GM19193 (cell line): Measurements from ENCODE around the gene MGME1.

ENCODE experiments used
- POLR2A ChIP-seq: IDR thresholded peaks from 4 replicates; pipeline ENCODE4 v1.6.1; 2011; ENCODE audit not compliant: insufficient read depth, insufficient read length; ENCODE audit errors: extremely low read depth

The MGME1 gene

DNA sequence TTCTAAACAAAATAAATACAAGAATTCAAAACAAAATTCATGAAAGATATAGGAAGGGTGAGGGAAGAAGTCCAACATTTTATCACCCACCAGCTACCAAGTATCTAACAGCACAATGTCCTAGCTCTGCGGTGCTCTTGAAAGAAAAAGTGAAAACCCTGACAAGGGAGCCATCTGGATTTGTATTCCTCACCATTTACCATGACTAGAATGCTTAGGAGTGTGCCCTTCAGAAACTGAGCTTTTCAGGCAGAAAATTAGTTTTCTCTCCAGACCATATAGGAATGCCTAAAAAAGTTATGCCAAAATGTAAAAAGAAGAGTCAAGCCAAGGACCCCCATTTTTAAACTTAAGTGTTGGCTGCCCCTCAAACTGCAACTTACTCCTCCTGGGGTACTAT is 4.7 kb upstream of the MGME1 start:
- no peak for TF ChIP-seq POLR2A

DNA sequence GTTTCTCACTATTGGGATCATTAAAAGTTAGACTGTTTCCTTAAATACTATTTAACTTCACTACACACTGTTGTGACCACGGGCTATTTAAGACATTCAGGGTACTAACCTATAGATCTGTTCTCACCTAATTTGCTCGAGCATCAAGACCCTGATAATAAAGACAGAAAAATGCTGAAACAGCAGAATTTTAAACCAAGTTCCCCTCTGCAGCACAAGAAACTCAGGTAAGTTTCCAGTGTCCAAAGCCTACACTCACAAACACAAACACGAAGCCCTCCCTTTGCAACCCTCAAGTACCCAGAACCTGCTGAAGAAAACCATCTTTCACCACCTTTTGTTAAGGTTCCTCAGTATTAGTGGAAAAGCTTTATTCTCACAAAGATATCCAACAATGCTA is 4.2 kb upstream of the MGME1 start:
- TF ChIP-seq POLR2A, result no peak

- TF ChIP-seq POLR2A, result peak; percentile 31
Observed at GRCh38 chr20:17965042-17965697, 3.6 kb upstream of the MGME1 start.

GRCh38 chr20:17966432-17967310 is 2.1 kb upstream of the MGME1 start:
- no peak for TF ChIP-seq POLR2A

DNA sequence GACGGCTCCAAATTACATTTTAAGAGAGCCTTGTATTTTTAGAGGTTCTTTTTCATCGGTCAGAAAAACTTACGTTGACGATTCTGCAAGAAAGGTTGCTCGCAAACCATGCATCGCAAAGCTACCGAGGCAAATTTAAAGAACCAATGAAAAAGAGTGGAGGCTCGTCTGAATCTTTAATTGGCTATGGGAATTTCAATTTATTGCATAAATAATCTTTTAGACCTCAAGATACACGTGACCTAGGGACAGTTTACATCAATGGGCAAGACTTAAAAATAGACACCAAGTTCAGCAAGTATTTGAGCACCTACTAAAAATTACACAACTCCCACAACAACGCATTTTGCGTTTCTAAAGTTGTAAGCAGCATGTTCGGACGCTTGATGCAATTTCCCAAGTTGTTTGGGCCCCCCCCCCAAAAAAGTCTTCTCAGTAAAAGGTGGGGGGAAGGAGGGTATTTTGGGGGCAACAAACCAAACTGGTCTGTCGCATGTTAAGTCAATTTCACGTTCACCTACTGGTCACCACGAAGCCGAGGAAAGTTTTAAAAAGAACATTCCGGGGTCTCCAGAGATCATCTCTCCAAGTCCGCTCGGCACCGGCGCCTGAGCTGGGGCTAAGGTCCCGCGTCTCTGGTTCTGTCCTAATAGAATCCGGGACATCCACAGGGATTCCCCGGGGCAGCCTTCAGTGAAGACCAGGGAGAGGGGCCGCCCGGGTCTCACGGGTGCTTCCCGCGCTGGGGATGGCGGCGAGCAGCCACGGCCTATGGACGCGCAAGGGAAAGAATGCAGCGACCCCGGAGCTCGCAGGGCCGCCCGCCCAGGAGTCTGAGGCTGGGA is 1.1 kb upstream of the MGME1 start:
- TF ChIP-seq POLR2A, result no peak

GRCh38 chr20:17969278-17969883 is 563 bp downstream of the MGME1 start:
- no peak for TF ChIP-seq POLR2A

GRCh38 chr20:17969884-17970409 is 1.1 kb downstream of the MGME1 start:
- peak; percentile 73 for TF ChIP-seq POLR2A

- no peak for TF ChIP-seq POLR2A
Observed at GRCh38 chr20:17971300-17972013, 2.6 kb downstream of the MGME1 start.

DNA sequence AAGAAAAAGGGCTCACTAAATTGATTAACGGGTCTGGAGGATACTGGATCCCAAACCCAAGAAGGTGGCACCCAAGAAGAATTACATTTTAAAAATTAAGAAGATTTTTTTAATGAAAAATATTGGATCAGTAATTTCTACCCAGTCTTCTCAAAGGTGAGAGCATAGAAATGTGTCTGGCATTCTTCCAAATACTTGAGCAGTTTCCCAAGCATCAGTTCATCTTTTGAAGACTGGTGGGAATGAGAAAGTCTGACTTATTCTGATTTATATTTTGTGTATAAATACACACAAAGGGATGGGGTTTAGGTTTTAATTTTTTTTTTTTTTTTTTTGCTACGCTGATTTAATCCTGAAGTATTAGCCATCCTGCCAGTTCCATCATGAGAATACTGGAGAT is 3.3 kb downstream of the MGME1 start:
- no peak for TF ChIP-seq POLR2A

GRCh38 chr20:17976305-17976704 is 7.5 kb downstream of the MGME1 start:
- no peak for TF ChIP-seq POLR2A

- TF ChIP-seq POLR2A, result no peak
Observed at GRCh38 chr20:17985388-17986018, 16.7 kb downstream of the MGME1 start.

GRCh38 chr20:17987988-17988387 is 19.2 kb downstream of the MGME1 start:
- no peak for TF ChIP-seq POLR2A

- no peak for TF ChIP-seq POLR2A
Observed at GRCh38 chr20:17990278-17990972, 21.6 kb downstream of the MGME1 start.

GRCh38 chr20:17992224-17992637 is 23.4 kb downstream of the MGME1 start:
- TF ChIP-seq POLR2A, result no peak
